HCT116 (cell line): ENCODE results near the gene DOK7.

Experiments
- EZH2phosphoT487 ChIP-seq: fragments of 200-600 bp; IDR thresholded peaks from 2 replicates; pipeline ENCODE4 v1.6.1; 2018; ENCODE audit warnings: antibody characterized with exemption, borderline replicate concordance
- JUND ChIP-seq: IDR thresholded peaks from 2 replicates; pipeline ENCODE4 v1.6.1; 2012
- POLR2AphosphoS5 ChIP-seq: IDR thresholded peaks from 2 replicates; pipeline ENCODE4 v1.6.1; 2011; ENCODE audit warnings: mild to moderate bottlenecking, low read depth, low read length, moderate library complexity
- RAD21 ChIP-seq: IDR thresholded peaks from 2 replicates; pipeline ENCODE4 v1.6.1; 2012; ENCODE audit warnings: low read depth, mild to moderate bottlenecking
- TF ChIP-seq, protein P1 (sequence below), 3 experiments: fragments of 200-600 bp in 1 of 3; sonication (generic) in 1 of 3; IDR thresholded peaks in 2 of 3; conservative IDR thresholded peaks in 1 of 3; 2 replicates each; pipeline ENCODE4 v1.5.1; 2012 to 2017; ENCODE audit warnings: low read depth in 2 of 3, low read length in 2 of 3, antibody characterized with exemption in 1 of 3, borderline replicate concordance in 1 of 3, control low read depth in 1 of 3, mild to moderate bottlenecking in 1 of 3, mixed read lengths in 1 of 3, mixed run types in 1 of 3, moderate library complexity in 1 of 3; ENCODE audit not compliant: insufficient read depth in 1 of 3
- TF ChIP-seq, protein P2 (sequence below): IDR thresholded peaks from 2 replicates; pipeline ENCODE4 v1.6.1; 2012; ENCODE audit warnings: low read depth
- TF ChIP-seq, protein P3 (sequence below): IDR thresholded peaks from 2 replicates; pipeline ENCODE4 v1.6.1; 2012

GRCh38 chr4:3471098-3471760, 8.1 kb downstream of the DOK7 start:
- TF ChIP-seq JUND (no peak), EZH2phosphoT487 (no peak), POLR2AphosphoS5 (no peak), RAD21 (no peak)
- TF ChIP-seq, protein P1, sequence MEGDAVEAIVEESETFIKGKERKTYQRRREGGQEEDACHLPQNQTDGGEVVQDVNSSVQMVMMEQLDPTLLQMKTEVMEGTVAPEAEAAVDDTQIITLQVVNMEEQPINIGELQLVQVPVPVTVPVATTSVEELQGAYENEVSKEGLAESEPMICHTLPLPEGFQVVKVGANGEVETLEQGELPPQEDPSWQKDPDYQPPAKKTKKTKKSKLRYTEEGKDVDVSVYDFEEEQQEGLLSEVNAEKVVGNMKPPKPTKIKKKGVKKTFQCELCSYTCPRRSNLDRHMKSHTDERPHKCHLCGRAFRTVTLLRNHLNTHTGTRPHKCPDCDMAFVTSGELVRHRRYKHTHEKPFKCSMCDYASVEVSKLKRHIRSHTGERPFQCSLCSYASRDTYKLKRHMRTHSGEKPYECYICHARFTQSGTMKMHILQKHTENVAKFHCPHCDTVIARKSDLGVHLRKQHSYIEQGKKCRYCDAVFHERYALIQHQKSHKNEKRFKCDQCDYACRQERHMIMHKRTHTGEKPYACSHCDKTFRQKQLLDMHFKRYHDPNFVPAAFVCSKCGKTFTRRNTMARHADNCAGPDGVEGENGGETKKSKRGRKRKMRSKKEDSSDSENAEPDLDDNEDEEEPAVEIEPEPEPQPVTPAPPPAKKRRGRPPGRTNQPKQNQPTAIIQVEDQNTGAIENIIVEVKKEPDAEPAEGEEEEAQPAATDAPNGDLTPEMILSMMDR (IDR thresholded peaks at IDR 0.05 in 2 of 3, conservative IDR thresholded peaks at IDR 0.05 in 1 of 3; ENCODE audit: borderline replicate concordance in 1 of 3, insufficient read depth in 1 of 3, low read depth in 2 of 3, low read length in 2 of 3) = no peak
- TF ChIP-seq, protein P2, sequence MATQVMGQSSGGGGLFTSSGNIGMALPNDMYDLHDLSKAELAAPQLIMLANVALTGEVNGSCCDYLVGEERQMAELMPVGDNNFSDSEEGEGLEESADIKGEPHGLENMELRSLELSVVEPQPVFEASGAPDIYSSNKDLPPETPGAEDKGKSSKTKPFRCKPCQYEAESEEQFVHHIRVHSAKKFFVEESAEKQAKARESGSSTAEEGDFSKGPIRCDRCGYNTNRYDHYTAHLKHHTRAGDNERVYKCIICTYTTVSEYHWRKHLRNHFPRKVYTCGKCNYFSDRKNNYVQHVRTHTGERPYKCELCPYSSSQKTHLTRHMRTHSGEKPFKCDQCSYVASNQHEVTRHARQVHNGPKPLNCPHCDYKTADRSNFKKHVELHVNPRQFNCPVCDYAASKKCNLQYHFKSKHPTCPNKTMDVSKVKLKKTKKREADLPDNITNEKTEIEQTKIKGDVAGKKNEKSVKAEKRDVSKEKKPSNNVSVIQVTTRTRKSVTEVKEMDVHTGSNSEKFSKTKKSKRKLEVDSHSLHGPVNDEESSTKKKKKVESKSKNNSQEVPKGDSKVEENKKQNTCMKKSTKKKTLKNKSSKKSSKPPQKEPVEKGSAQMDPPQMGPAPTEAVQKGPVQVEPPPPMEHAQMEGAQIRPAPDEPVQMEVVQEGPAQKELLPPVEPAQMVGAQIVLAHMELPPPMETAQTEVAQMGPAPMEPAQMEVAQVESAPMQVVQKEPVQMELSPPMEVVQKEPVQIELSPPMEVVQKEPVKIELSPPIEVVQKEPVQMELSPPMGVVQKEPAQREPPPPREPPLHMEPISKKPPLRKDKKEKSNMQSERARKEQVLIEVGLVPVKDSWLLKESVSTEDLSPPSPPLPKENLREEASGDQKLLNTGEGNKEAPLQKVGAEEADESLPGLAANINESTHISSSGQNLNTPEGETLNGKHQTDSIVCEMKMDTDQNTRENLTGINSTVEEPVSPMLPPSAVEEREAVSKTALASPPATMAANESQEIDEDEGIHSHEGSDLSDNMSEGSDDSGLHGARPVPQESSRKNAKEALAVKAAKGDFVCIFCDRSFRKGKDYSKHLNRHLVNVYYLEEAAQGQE = no peak
- TF ChIP-seq, protein P3, sequence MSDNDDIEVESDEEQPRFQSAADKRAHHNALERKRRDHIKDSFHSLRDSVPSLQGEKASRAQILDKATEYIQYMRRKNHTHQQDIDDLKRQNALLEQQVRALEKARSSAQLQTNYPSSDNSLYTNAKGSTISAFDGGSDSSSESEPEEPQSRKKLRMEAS = no peak
